ENCODE measurements around the gene SLC22A2.

Gene SLC22A2

GRCh38 chr6:160284575-160284974 is 26.0 kb upstream of the SLC22A2 start:
- Histone ChIP-seq H3K18ac (ENCODE audit: low read length) (no peak overlapping the region), H3K4me1 (ENCODE audit: control insufficient read depth, low read depth, low read length) (no peaks in the 10 kb centered on the region), H4K8ac (ENCODE audit: low read depth, low read length) (no peak overlapping the region), H2AK5ac (ENCODE audit: low read length) (no peak overlapping the region), H3K4ac (ENCODE audit: low read depth, low read length) (no peak overlapping the region), H3K9ac (ENCODE audit: low read length) (no peak overlapping the region), H3K4me2 (ENCODE audit: low read length) (no peak overlapping the region), H4K5ac (ENCODE audit: low read length) (no peak overlapping the region), H3K27me3 (ENCODE audit: insufficient read depth, low read length, poor library complexity) (no peaks in the 10 kb centered on the region), H3K27ac (ENCODE audit: low read depth, low read length) (no peak overlapping the region), H2BK5ac (ENCODE audit: low read length) (no peak overlapping the region), H3K4me3 (ENCODE audit: low read length) (no peak overlapping the region), H3K56ac (ENCODE audit: low read length) (no peak overlapping the region), H3K36me3 (ENCODE audit: control insufficient read depth, insufficient read depth, low read length) (no peaks in the 10 kb centered on the region), H3K79me2 (ENCODE audit: control insufficient read depth, insufficient read depth, low read length) (no peaks in the 10 kb centered on the region), H2BK15ac (replicated peaks; ENCODE audit: low read depth) (peak overlapping the region; percentile 36), H2BK120ac (ENCODE audit: low read depth, low read length) (no peak overlapping the region), H3K23ac (ENCODE audit: low read length) (no peak overlapping the region), H3K79me1 (ENCODE audit: low read length) (no peaks in the 10 kb centered on the region)
- WGBS (ENCODE audit: extremely low coverage, insufficient coverage, low lambda C conversion rate) = no CpG with 5 or more reads among the region's 2 CpGs
- no peak for DNase-seq

- no peak for DNase-seq
- Histone ChIP-seq H3K18ac (ENCODE audit: low read length) (no peak overlapping the region), H3K4me2 (ENCODE audit: low read length) (no peak overlapping the region), H3K36me3 (ENCODE audit: control insufficient read depth, insufficient read depth, low read length) (no peaks in the 10 kb centered on the region), H2BK5ac (ENCODE audit: low read length) (no peak overlapping the region), H4K8ac (ENCODE audit: low read depth, low read length) (no peak overlapping the region), H3K4ac (ENCODE audit: low read depth, low read length) (no peak overlapping the region), H2BK120ac (ENCODE audit: low read depth, low read length) (no peak overlapping the region), H3K9ac (ENCODE audit: low read length) (no peak overlapping the region), H2AK5ac (ENCODE audit: low read length) (no peak overlapping the region), H3K4me1 (ENCODE audit: control insufficient read depth, low read depth, low read length) (no peaks in the 10 kb centered on the region), H3K56ac (ENCODE audit: low read length) (no peak overlapping the region), H2BK15ac (replicated peaks; ENCODE audit: low read depth) (no peak overlapping the region), H3K27me3 (ENCODE audit: insufficient read depth, low read length, poor library complexity) (no peaks in the 10 kb centered on the region), H3K79me2 (ENCODE audit: control insufficient read depth, insufficient read depth, low read length) (no peaks in the 10 kb centered on the region), H3K79me1 (ENCODE audit: low read length) (no peaks in the 10 kb centered on the region), H3K27ac (ENCODE audit: low read depth, low read length) (no peak overlapping the region), H4K5ac (ENCODE audit: low read length) (no peak overlapping the region), H3K4me3 (ENCODE audit: low read length) (no peak overlapping the region), H3K23ac (ENCODE audit: low read length) (no peak overlapping the region)
- no CpG with 5 or more reads among the region's 1 CpG for WGBS (ENCODE audit: extremely low coverage, insufficient coverage, low lambda C conversion rate)
Measured at GRCh38 chr6:160282444-160282843, 23.8 kb upstream of the SLC22A2 start.

- WGBS (ENCODE audit: extremely low coverage, insufficient coverage, low lambda C conversion rate) = no CpG with 5 or more reads among the region's 2 CpGs
- no peak overlapping the region for H3K27ac ChIP-seq (ENCODE audit: low read depth, low read length)
Measured at GRCh38 chr6:160279850-160280249, 21.2 kb upstream of the SLC22A2 start.

GRCh38 chr6:160278786-160279310 is 20.2 kb upstream of the SLC22A2 start:
- no peak overlapping the region for H3K4ac ChIP-seq (ENCODE audit: low read depth, low read length)
- H3K23ac ChIP-seq (ENCODE audit: low read length) = no peak overlapping the region

More at GRCh38 chr6:160279850-160280249, 21.2 kb upstream of the SLC22A2 start:
- Histone ChIP-seq H3K4me1 (ENCODE audit: control insufficient read depth, low read depth, low read length) (no peaks in the 10 kb centered on the region), H4K8ac (ENCODE audit: low read depth, low read length) (no peak overlapping the region), H3K4me3 (ENCODE audit: low read length) (no peak overlapping the region), H3K9ac (ENCODE audit: low read length) (no peak overlapping the region), H3K36me3 (ENCODE audit: control insufficient read depth, insufficient read depth, low read length) (no peaks in the 10 kb centered on the region), H2BK120ac (ENCODE audit: low read depth, low read length) (no peak overlapping the region), H4K5ac (ENCODE audit: low read length) (no peak overlapping the region), H3K27me3 (ENCODE audit: insufficient read depth, low read length, poor library complexity) (no peaks in the 10 kb centered on the region), H2BK15ac (replicated peaks; ENCODE audit: low read depth) (no peak overlapping the region), H3K23ac (ENCODE audit: low read length) (no peak overlapping the region), H3K4ac (ENCODE audit: low read depth, low read length) (no peak overlapping the region), H3K79me2 (ENCODE audit: control insufficient read depth, insufficient read depth, low read length) (no peaks in the 10 kb centered on the region), H2BK5ac (ENCODE audit: low read length) (no peak overlapping the region), H3K4me2 (ENCODE audit: low read length) (no peak overlapping the region), H3K18ac (ENCODE audit: low read length) (no peak overlapping the region), H3K79me1 (ENCODE audit: low read length) (no peaks in the 10 kb centered on the region), H3K56ac (ENCODE audit: low read length) (no peak overlapping the region), H2AK5ac (ENCODE audit: low read length) (no peak overlapping the region)
- DNase-seq = no peak

GRCh38 chr6:160278311-160278710 is 19.7 kb upstream of the SLC22A2 start:
- H4K8ac ChIP-seq (ENCODE audit: low read depth, low read length) = no peak overlapping the region
- no CpG with 5 or more reads among the region's 5 CpGs for WGBS (ENCODE audit: extremely low coverage, insufficient coverage, low lambda C conversion rate)

More at GRCh38 chr6:160278786-160279310, 20.2 kb upstream of the SLC22A2 start:
- Histone ChIP-seq H4K8ac (ENCODE audit: low read depth, low read length) (no peak overlapping the region), H2AK5ac (ENCODE audit: low read length) (no peak overlapping the region), H3K9ac (ENCODE audit: low read length) (no peak overlapping the region), H3K27ac (ENCODE audit: low read depth, low read length) (no peak overlapping the region), H3K79me1 (ENCODE audit: low read length) (no peaks in the 10 kb centered on the region), H2BK15ac (replicated peaks; ENCODE audit: low read depth) (no peak overlapping the region), H3K36me3 (ENCODE audit: control insufficient read depth, insufficient read depth, low read length) (no peaks in the 10 kb centered on the region), H3K4me1 (ENCODE audit: control insufficient read depth, low read depth, low read length) (no peaks in the 10 kb centered on the region), H3K79me2 (ENCODE audit: control insufficient read depth, insufficient read depth, low read length) (no peaks in the 10 kb centered on the region), H3K4me2 (ENCODE audit: low read length) (no peak overlapping the region), H3K18ac (ENCODE audit: low read length) (peak overlapping the region; percentile 41), H2BK5ac (ENCODE audit: low read length) (no peak overlapping the region), H3K27me3 (ENCODE audit: insufficient read depth, low read length, poor library complexity) (no peaks in the 10 kb centered on the region), H3K56ac (ENCODE audit: low read length) (no peak overlapping the region), H4K5ac (ENCODE audit: low read length) (no peak overlapping the region), H2BK120ac (ENCODE audit: low read depth, low read length) (no peak overlapping the region), H3K4me3 (ENCODE audit: low read length) (no peak overlapping the region)
- no CpG with 5 or more reads among the region's 12 CpGs for WGBS (ENCODE audit: extremely low coverage, insufficient coverage, low lambda C conversion rate)
- no peak for DNase-seq

GRCh38 chr6:160277546-160277945 is 18.9 kb upstream of the SLC22A2 start:
- no CpG with 5 or more reads among the region's 15 CpGs for WGBS (ENCODE audit: extremely low coverage, insufficient coverage, low lambda C conversion rate)
- H3K27me3 ChIP-seq (ENCODE audit: insufficient read depth, low read length, poor library complexity) = no peaks in the 10 kb centered on the region
- H3K56ac ChIP-seq (ENCODE audit: low read length) = no peak overlapping the region
- no peak overlapping the region for H3K4me2 ChIP-seq (ENCODE audit: low read length)
- H3K36me3 ChIP-seq (ENCODE audit: control insufficient read depth, insufficient read depth, low read length) = no peaks in the 10 kb centered on the region
- no peak overlapping the region for H3K18ac ChIP-seq (ENCODE audit: low read length)
- H3K4me1 ChIP-seq (ENCODE audit: control insufficient read depth, low read depth, low read length) = no peaks in the 10 kb centered on the region
- H4K8ac ChIP-seq (ENCODE audit: low read depth, low read length) = no peak overlapping the region
- no peak overlapping the region for H2AK5ac ChIP-seq (ENCODE audit: low read length)
- no peak overlapping the region for H3K27ac ChIP-seq (ENCODE audit: low read depth, low read length)
- H3K23ac ChIP-seq (ENCODE audit: low read length) = no peak overlapping the region
- no peaks in the 10 kb centered on the region for H3K79me2 ChIP-seq (ENCODE audit: control insufficient read depth, insufficient read depth, low read length)
- H3K4ac ChIP-seq (ENCODE audit: low read depth, low read length) = no peak overlapping the region
- no peak overlapping the region for H2BK15ac ChIP-seq (replicated peaks; ENCODE audit: low read depth)
- no peak for DNase-seq
- H3K9ac ChIP-seq (ENCODE audit: low read length) = no peak overlapping the region
- H2BK5ac ChIP-seq (ENCODE audit: low read length) = no peak overlapping the region
- H3K4me3 ChIP-seq (ENCODE audit: low read length) = no peak overlapping the region
- H3K79me1 ChIP-seq (ENCODE audit: low read length) = no peaks in the 10 kb centered on the region
- no peak overlapping the region for H4K5ac ChIP-seq (ENCODE audit: low read length)
- H2BK120ac ChIP-seq (ENCODE audit: low read depth, low read length) = no peak overlapping the region

More at GRCh38 chr6:160278311-160278710, 19.7 kb upstream of the SLC22A2 start:
- no peaks in the 10 kb centered on the region for H3K79me1 ChIP-seq (ENCODE audit: low read length)
- H3K56ac ChIP-seq (ENCODE audit: low read length) = no peak overlapping the region
- H2BK5ac ChIP-seq (ENCODE audit: low read length) = no peak overlapping the region
- H3K4me3 ChIP-seq (ENCODE audit: low read length) = no peak overlapping the region
- H3K36me3 ChIP-seq (ENCODE audit: control insufficient read depth, insufficient read depth, low read length) = no peaks in the 10 kb centered on the region
- H3K23ac ChIP-seq (ENCODE audit: low read length) = no peak overlapping the region
- no peak overlapping the region for H2BK15ac ChIP-seq (replicated peaks; ENCODE audit: low read depth)
- no peak overlapping the region for H3K4ac ChIP-seq (ENCODE audit: low read depth, low read length)
- H3K4me2 ChIP-seq (ENCODE audit: low read length) = no peak overlapping the region
- no peak overlapping the region for H3K27ac ChIP-seq (ENCODE audit: low read depth, low read length)
- no peak overlapping the region for H4K5ac ChIP-seq (ENCODE audit: low read length)
- H3K9ac ChIP-seq (ENCODE audit: low read length) = no peak overlapping the region
- no peak for DNase-seq
- H2AK5ac ChIP-seq (ENCODE audit: low read length) = peak overlapping the region; percentile 55
- H2BK120ac ChIP-seq (ENCODE audit: low read depth, low read length) = no peak overlapping the region
- H3K79me2 ChIP-seq (ENCODE audit: control insufficient read depth, insufficient read depth, low read length) = no peaks in the 10 kb centered on the region
- no peaks in the 10 kb centered on the region for H3K4me1 ChIP-seq (ENCODE audit: control insufficient read depth, low read depth, low read length)
- peak overlapping the region; percentile 41 for H3K18ac ChIP-seq (ENCODE audit: low read length)
- H3K27me3 ChIP-seq (ENCODE audit: insufficient read depth, low read length, poor library complexity) = no peaks in the 10 kb centered on the region

Data from mesendoderm (in vitro differentiated cells).